ENCODE results near the gene FIS1. TPM values are rescaled to one million over a fixed set of nuclear protein-coding genes. Genes with fewer than 3 reads are reported as not detected.
A peak's percentile ranks its signal among the peaks of the same experiment; 100 is the strongest.
"Not testable (repeated sequence)": the region's sequence is repeated elsewhere in the genome, so short reads cannot be mapped to it uniquely, and the experiment has no call there.

Gene FIS1
- polyA plus RNA-seq (2013) = 142 TPM

GRCh38 chr7:101244375-101245146 is at the start of gene FIS1:
TSS of gene FIS1 (minus strand) at chr7:101245081. CDS start at chr7:101245004, 77 bp downstream.
- peak; percentile 89 to 94 (median 92) for DNase-seq
- Histone ChIP-seq H3K36me3 (ENCODE audit: control insufficient read depth in 4 of 4, insufficient read depth in 4 of 4, low read length in 3 of 4) (peaks cover 4 to 35% (median 9%) of the 10 kb centered on the region in 4 experiments), H3K4me3 (ENCODE audit: control insufficient read depth in 1 of 7, extremely low read depth in 1 of 7, insufficient read depth in 4 of 7, low read depth in 2 of 7, low read length in 6 of 7) (peak within 1 kb of the TSS; percentile 79 to 97 (median 92)), H3K4me1 (ENCODE audit: control extremely low read depth in 1 of 4, control insufficient read depth in 4 of 4, insufficient read depth in 4 of 4, low read length in 3 of 4) (peaks cover 0 to 52% (median 46%) of the 10 kb centered on the region in 4 experiments), H3K9me3 (ENCODE audit: control extremely low read depth in 1 of 5, control insufficient read depth in 4 of 5, insufficient read depth in 2 of 5, low read depth in 1 of 5, low read length in 4 of 5) (no peaks in the 10 kb centered on the region), H3K27me3 (replicated peaks in 2 of 5; ENCODE audit: control insufficient read depth in 4 of 5, insufficient read depth in 5 of 5, low read length in 4 of 5) (no peaks in the 10 kb centered on the region), H3K27ac (ENCODE audit: insufficient read depth in 1 of 2, low read depth in 1 of 2, low read length in 2 of 2, poor library complexity in 1 of 2, severe bottlenecking in 2 of 2) (peak within 1 kb of the TSS; percentile 79 to 90)
- ChIA-PET CTCF (interaction anchor here (0.6 to 4.7 kb wide), 22 partner anchors 10 to 1043 kb away, joined by 3 to 57 read pairs (median 3); partner anchors contain the start of genes PLOD3 and ZNHIT1), POLR2A (interaction anchor here (0.6 to 2.7 kb wide), 3 partner anchors 27 to 688 kb away, joined by 3 to 12 read pairs (median 3); partner anchors contain the start of genes PLOD3 and ZNHIT1)
- WGBS (ENCODE audit: insufficient coverage) = under 1% methylated on average over 37 of the region's 45 CpGs

DNA sequence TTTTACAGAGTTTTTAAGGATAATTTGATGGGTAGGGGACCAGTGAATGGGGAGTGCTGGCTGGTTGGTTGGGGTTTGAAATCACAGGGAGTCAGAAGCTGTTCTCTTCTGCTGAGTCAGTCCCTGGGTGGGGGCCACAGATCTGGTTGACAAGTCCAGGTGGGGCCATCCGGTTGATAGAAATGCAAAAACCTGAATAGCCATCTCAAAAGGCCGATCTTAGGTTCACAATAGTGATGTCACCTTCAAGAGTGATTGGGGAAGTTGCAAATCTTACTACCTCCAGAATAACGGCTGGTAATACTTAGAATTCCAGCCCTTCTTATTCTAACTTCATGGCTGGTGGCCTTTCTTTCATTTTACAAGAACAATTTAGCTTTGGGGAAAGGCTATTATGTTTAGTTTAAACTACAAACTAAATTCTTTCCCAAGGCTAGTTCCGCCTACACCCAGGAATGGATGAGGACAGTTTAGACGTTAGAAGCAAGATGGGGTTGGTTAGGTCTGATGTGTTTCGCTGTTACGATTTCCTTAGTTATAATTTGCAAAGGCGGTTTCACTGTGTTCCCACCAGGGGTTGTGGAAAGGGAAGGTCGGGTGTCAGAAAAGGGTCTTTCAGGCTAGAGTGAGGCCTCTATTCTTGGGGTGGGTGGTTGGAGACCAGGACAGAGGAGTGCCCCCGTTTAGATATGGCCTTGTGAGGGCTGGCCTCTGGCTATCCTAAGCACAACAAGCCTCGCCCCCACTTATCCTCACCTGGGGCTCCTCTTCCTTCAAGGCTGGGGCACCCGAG is 49.4 kb upstream of the FIS1 start:
- H3K4me3 ChIP-seq (ENCODE audit: control insufficient read depth in 1 of 7, extremely low read depth in 1 of 7, insufficient read depth in 4 of 7, low read depth in 2 of 7, low read length in 6 of 7) = no peak overlapping the region
- no peaks in the 10 kb centered on the region for H3K36me3 ChIP-seq (ENCODE audit: control insufficient read depth in 4 of 4, insufficient read depth in 4 of 4, low read length in 3 of 4)
- ChIA-PET CTCF (interaction anchor here (1.1 kb wide), 1 partner anchor 147 kb away, joined by 3 read pairs; no protein-coding TSS in a partner anchor), POLR2A (no interaction called here)
- H3K27ac ChIP-seq (ENCODE audit: insufficient read depth in 1 of 2, low read depth in 1 of 2, low read length in 2 of 2, poor library complexity in 1 of 2, severe bottlenecking in 2 of 2) = no peak overlapping the region
- DNase-seq = no peak
- H3K27me3 ChIP-seq (replicated peaks in 2 of 5; ENCODE audit: control insufficient read depth in 4 of 5, insufficient read depth in 5 of 5, low read length in 4 of 5) = peaks cover 0 to 58% (median 10%) of the 10 kb centered on the region in 5 experiments
- H3K9me3 ChIP-seq (ENCODE audit: control extremely low read depth in 1 of 5, control insufficient read depth in 4 of 5, insufficient read depth in 2 of 5, low read depth in 1 of 5, low read length in 4 of 5) = no peaks in the 10 kb centered on the region
- 67% methylated on average over 9 of the region's 12 CpGs for WGBS (ENCODE audit: insufficient coverage)
- no peaks in the 10 kb centered on the region for H3K4me1 ChIP-seq (ENCODE audit: control extremely low read depth in 1 of 4, control insufficient read depth in 4 of 4, insufficient read depth in 4 of 4, low read length in 3 of 4)

GRCh38 chr7:101293069-101294021 is 48.5 kb upstream of the FIS1 start:
- H3K27me3 ChIP-seq (replicated peaks in 2 of 5; ENCODE audit: control insufficient read depth in 4 of 5, insufficient read depth in 5 of 5, low read length in 4 of 5) = peaks cover 0 to 49% (median 8%) of the 10 kb centered on the region in 5 experiments
- H3K4me1 ChIP-seq (ENCODE audit: control extremely low read depth in 1 of 4, control insufficient read depth in 4 of 4, insufficient read depth in 4 of 4, low read length in 3 of 4); H3K27ac ChIP-seq (ENCODE audit: insufficient read depth in 1 of 2, low read depth in 1 of 2, low read length in 2 of 2, poor library complexity in 1 of 2, severe bottlenecking in 2 of 2); H3K4me3 ChIP-seq (ENCODE audit: control insufficient read depth in 1 of 7, extremely low read depth in 1 of 7, insufficient read depth in 4 of 7, low read depth in 2 of 7, low read length in 6 of 7); H3K36me3 ChIP-seq (ENCODE audit: control insufficient read depth in 4 of 4, insufficient read depth in 4 of 4, low read length in 3 of 4); DNase-seq; H3K9me3 ChIP-seq (ENCODE audit: control extremely low read depth in 1 of 5, control insufficient read depth in 4 of 5, insufficient read depth in 2 of 5, low read depth in 1 of 5, low read length in 4 of 5); POLR2A ChIA-PET: not testable (repeated sequence)
- CTCF ChIA-PET = interaction anchor here (0.6 to 2.5 kb wide), 4 partner anchors 12 to 235 kb away, joined by 3 to 6 read pairs (median 4); no protein-coding TSS in a partner anchor
- WGBS (ENCODE audit: insufficient coverage) = 63% methylated on average over 13 of the region's 16 CpGs

DNA sequence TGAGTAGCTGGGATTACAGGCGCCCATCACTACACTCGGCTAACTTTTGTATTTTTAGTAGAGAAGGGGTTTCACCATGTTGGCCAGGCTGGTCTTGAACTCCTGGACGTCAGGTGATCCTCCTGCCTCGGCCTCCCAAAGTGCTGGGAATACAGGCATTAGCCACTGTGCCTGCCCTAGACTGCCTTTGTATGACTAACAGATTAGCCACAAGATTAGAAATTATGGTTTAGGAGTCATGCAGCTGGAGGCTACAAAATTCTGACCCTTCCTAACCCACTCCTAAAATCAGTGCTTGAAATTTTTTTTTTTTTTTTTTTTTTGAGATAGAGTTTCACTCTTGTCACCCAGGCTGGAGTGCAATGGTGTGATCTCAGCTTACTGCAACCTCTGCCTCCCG is 47.7 kb upstream of the FIS1 start:
- H3K4me3 ChIP-seq (ENCODE audit: control insufficient read depth in 1 of 7, extremely low read depth in 1 of 7, insufficient read depth in 4 of 7, low read depth in 2 of 7, low read length in 6 of 7); H3K4me1 ChIP-seq (ENCODE audit: control extremely low read depth in 1 of 4, control insufficient read depth in 4 of 4, insufficient read depth in 4 of 4, low read length in 3 of 4); H3K27ac ChIP-seq (ENCODE audit: insufficient read depth in 1 of 2, low read depth in 1 of 2, low read length in 2 of 2, poor library complexity in 1 of 2, severe bottlenecking in 2 of 2); POLR2A ChIA-PET; DNase-seq; H3K36me3 ChIP-seq (ENCODE audit: control insufficient read depth in 4 of 4, insufficient read depth in 4 of 4, low read length in 3 of 4); H3K9me3 ChIP-seq (ENCODE audit: control extremely low read depth in 1 of 5, control insufficient read depth in 4 of 5, insufficient read depth in 2 of 5, low read depth in 1 of 5, low read length in 4 of 5): not testable (repeated sequence)
- CTCF ChIA-PET = interaction anchor here (1.4 to 2.5 kb wide), 3 partner anchors 14 to 34 kb away, joined by 3 to 6 read pairs (median 6); no protein-coding TSS in a partner anchor
- H3K27me3 ChIP-seq (replicated peaks in 2 of 5; ENCODE audit: control insufficient read depth in 4 of 5, insufficient read depth in 5 of 5, low read length in 4 of 5) = peaks cover 0 to 44% (median 4%) of the 10 kb centered on the region in 5 experiments
- 79% methylated on average over 3 of the region's 5 CpGs for WGBS (ENCODE audit: insufficient coverage)

DNA sequence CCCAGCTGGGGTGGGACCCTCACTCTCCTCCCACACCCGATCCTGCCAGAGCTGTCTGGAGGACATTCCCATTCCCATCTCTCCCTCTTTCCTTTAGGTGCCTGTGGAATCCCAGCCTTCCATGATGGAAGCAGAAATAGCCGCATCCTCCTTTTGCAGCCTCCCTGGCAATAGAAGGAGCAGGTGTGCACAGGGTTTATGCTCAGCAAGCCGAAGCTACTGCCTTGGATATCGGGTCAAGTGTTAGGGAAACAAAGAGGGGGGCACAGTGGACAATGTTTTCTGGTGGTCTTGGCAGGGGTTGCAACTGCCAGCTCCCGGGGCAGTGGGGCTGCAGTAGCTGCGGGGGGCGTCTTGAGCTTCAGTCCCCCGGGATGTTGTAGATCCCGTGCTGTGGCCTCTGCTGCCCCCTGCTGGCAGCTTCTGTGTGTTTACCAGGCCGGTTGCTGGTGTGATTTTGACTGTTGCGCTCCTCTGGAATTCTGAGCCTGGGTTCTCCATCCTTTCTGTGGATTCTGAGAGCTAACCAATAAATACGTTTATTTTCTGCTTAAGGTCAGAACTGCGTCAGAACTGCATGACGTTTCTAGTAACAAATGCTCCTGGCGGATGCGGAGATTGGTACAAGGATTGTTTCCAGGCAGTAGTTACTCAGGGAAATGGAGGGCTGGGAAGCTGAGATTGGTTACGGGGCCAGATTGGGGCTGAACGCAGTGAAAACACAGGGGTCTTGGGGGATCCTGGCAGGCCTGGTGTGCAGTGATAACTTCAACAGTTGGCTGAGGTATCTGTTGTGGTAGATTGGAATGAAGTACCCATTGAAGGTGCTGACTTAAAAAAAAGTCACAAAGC is 45.5 kb upstream of the FIS1 start:
- H3K9me3 ChIP-seq (ENCODE audit: control extremely low read depth in 1 of 5, control insufficient read depth in 4 of 5, insufficient read depth in 2 of 5, low read depth in 1 of 5, low read length in 4 of 5); H3K27ac ChIP-seq (ENCODE audit: insufficient read depth in 1 of 2, low read depth in 1 of 2, low read length in 2 of 2, poor library complexity in 1 of 2, severe bottlenecking in 2 of 2); H3K36me3 ChIP-seq (ENCODE audit: control insufficient read depth in 4 of 4, insufficient read depth in 4 of 4, low read length in 3 of 4); POLR2A ChIA-PET; H3K4me3 ChIP-seq (ENCODE audit: control insufficient read depth in 1 of 7, extremely low read depth in 1 of 7, insufficient read depth in 4 of 7, low read depth in 2 of 7, low read length in 6 of 7); DNase-seq: not testable (repeated sequence)
- 27% methylated on average over 5 of the region's 18 CpGs for WGBS (ENCODE audit: insufficient coverage)
- peaks cover 0 to 38% (median 4%) of the 10 kb centered on the region in 5 experiments for H3K27me3 ChIP-seq (replicated peaks in 2 of 5; ENCODE audit: control insufficient read depth in 4 of 5, insufficient read depth in 5 of 5, low read length in 4 of 5)
- CTCF ChIA-PET = interaction anchor here (0.6 to 2.6 kb wide), 14 partner anchors 8 to 204 kb away, joined by 3 to 7 read pairs (median 3); partner anchors contain the start of gene CLDN15
- H3K4me1 ChIP-seq (ENCODE audit: control extremely low read depth in 1 of 4, control insufficient read depth in 4 of 4, insufficient read depth in 4 of 4, low read length in 3 of 4) = peaks cover 0 to 13% (median 7%) of the 10 kb centered on the region in 4 experiments
